HEK293 (cell line): ENCODE measurements around the gene UBE2Q1.

Source experiments
- CTCF ChIA-PET: fragments of 350-600 bp; formaldehyde crosslinking; extraction: SDS; loops from one replicate; lab custom pipeline; 2021; ENCODE audit warnings: antibody characterized with exemption; lab: Yijun Ruan, JAX
- POLR2A ChIA-PET: fragments of 300-600 bp; formaldehyde crosslinking; extraction: SDS; loops from one replicate; lab custom pipeline; 2020; ENCODE audit warnings: antibody characterized with exemption, inconsistent platforms; lab: Yijun Ruan, JAX
- H3K27ac ChIP-seq: fragments of 200-500 bp; sonication (Bioruptor generic); 2 replicates; pipeline ENCODE4 v1.5.1; 2014; ENCODE audit warnings: low read depth, low read length, control low read depth, inconsistent platforms; ENCODE audit errors: extremely low read depth
- H3K36me3 ChIP-seq, 2 experiments: fragments of 200-500 bp in 1 of 2; sonication (Bioruptor generic) in 1 of 2; 1 replicate in 1 of 2; 2 replicates in 1 of 2; pipeline ENCODE4 v1.5.1; 2014 to 2017; ENCODE audit warnings: inconsistent platforms in 2 of 2, low read length in 2 of 2; ENCODE audit not compliant: control insufficient read depth in 2 of 2, insufficient read depth in 1 of 2
- H3K4me1 ChIP-seq: fragments of 200-500 bp; sonication (Bioruptor generic); 2 replicates; pipeline ENCODE4 v1.5.1; 2014; ENCODE audit warnings: mild to moderate bottlenecking, low read length, inconsistent platforms; ENCODE audit not compliant: control insufficient read depth, insufficient read depth
- H3K4me3 ChIP-seq: 2 replicates; pipeline ENCODE4 v1.5.1; 2011; ENCODE audit warnings: low read depth, mild to moderate bottlenecking, control low read depth, low read length, moderate library complexity
- H3K9me3 ChIP-seq: fragments of 200-500 bp; sonication (Bioruptor generic); 2 replicates; pipeline ENCODE4 v1.5.1; 2014; ENCODE audit warnings: low read depth, low read length, inconsistent platforms; ENCODE audit not compliant: control insufficient read depth, insufficient read depth
- BCL11B ChIP-seq: fragments of 450-650 bp; formaldehyde crosslinking; IDR thresholded peaks from 2 replicates; pipeline ENCODE4 v1.5.1; 2016; ENCODE audit warnings: low read depth, missing biosample characterization, missing genetic modification characterization
- GLIS1 ChIP-seq: fragments of 450-650 bp; formaldehyde crosslinking; IDR thresholded peaks from 2 replicates; pipeline ENCODE4 v1.5.1; 2016; ENCODE audit warnings: missing biosample characterization, missing genetic modification characterization
- GLIS2 ChIP-seq: fragments of 450-650 bp; formaldehyde crosslinking; IDR thresholded peaks from 2 replicates; pipeline ENCODE4 v1.5.1; 2016; ENCODE audit warnings: missing biosample characterization, missing genetic modification characterization
- PRDM1 ChIP-seq: fragments of 450-650 bp; formaldehyde crosslinking; IDR thresholded peaks from 2 replicates; pipeline ENCODE4; 2016; ENCODE audit warnings: missing biosample characterization, missing genetic modification characterization
- SETDB1 ChIP-seq: IDR thresholded peaks from one replicate; pipeline ENCODE4 v1.6.1; 2017; ENCODE audit warnings: mild to moderate bottlenecking, low read length, moderate library complexity, mixed read lengths; ENCODE audit not compliant: insufficient read length
- ZBTB10 ChIP-seq: fragments of 450-650 bp; formaldehyde crosslinking; IDR thresholded peaks from 2 replicates; pipeline ENCODE4 v1.5.1; 2016; ENCODE audit warnings: missing biosample characterization, missing genetic modification characterization
- ZBTB7A ChIP-seq: fragments of 450-650 bp; formaldehyde crosslinking; IDR thresholded peaks from 2 replicates; pipeline ENCODE4 v1.5.1; 2016; ENCODE audit warnings: low read depth, missing biosample characterization, missing genetic modification characterization
- ZIC2 ChIP-seq: fragments of 450-650 bp; formaldehyde crosslinking; IDR thresholded peaks from 2 replicates; pipeline ENCODE4 v1.5.1; 2016; ENCODE audit warnings: missing biosample characterization, missing genetic modification characterization
- ZNF112 ChIP-seq: fragments of 450-650 bp; formaldehyde crosslinking; IDR thresholded peaks from 2 replicates; pipeline ENCODE4 v1.5.0; 2017; ENCODE audit warnings: missing biosample characterization, missing genetic modification characterization
- ZNF175 ChIP-seq: fragments of 450-650 bp; formaldehyde crosslinking; IDR thresholded peaks from 2 replicates; pipeline ENCODE4 v1.5.1; 2016; ENCODE audit warnings: missing biosample characterization, missing genetic modification characterization
- ZNF274 ChIP-seq, 2 experiments: fragments of 200-500 bp in 1 of 2; fragments of 450-650 bp in 1 of 2; sonication (Bioruptor generic) in 1 of 2; formaldehyde crosslinking in 1 of 2; IDR thresholded peaks; 2 replicates each; pipeline versions ENCODE4 v1.5.1 to v1.6.1; 2014 to 2016; ENCODE audit warnings: borderline replicate concordance in 1 of 2, inconsistent platforms in 1 of 2, low read length in 1 of 2, missing biosample characterization in 1 of 2, missing genetic modification characterization in 1 of 2
- ZNF280D ChIP-seq: fragments of 450-650 bp; formaldehyde crosslinking; IDR thresholded peaks from 2 replicates; pipeline ENCODE4 v1.5.1; 2016; ENCODE audit warnings: missing biosample characterization, missing genetic modification characterization
- ZNF350 ChIP-seq: fragments of 450-650 bp; formaldehyde crosslinking; IDR thresholded peaks from 2 replicates; pipeline ENCODE4 v1.5.0; 2017; ENCODE audit warnings: missing biosample characterization, mild to moderate bottlenecking, missing genetic modification characterization
- ZNF473 ChIP-seq: fragments of 450-650 bp; formaldehyde crosslinking; IDR thresholded peaks from 2 replicates; pipeline ENCODE4 v1.5.1; 2017; ENCODE audit warnings: missing biosample characterization, missing genetic modification characterization
- ZNF48 ChIP-seq: fragments of 450-650 bp; formaldehyde crosslinking; IDR thresholded peaks from 2 replicates; pipeline ENCODE4 v1.5.1; 2016; ENCODE audit warnings: missing biosample characterization, missing genetic modification characterization
- ZNF501 ChIP-seq: fragments of 450-650 bp; formaldehyde crosslinking; IDR thresholded peaks from 2 replicates; pipeline ENCODE4 v1.5.1; 2016; ENCODE audit warnings: missing biosample characterization, missing genetic modification characterization
- ZNF548 ChIP-seq: fragments of 450-650 bp; formaldehyde crosslinking; IDR thresholded peaks from 2 replicates; pipeline ENCODE4 v1.5.1; 2016; ENCODE audit warnings: missing biosample characterization, missing genetic modification characterization
- ZNF560 ChIP-seq: fragments of 450-650 bp; formaldehyde crosslinking; IDR thresholded peaks from 2 replicates; pipeline ENCODE4 v1.5.1; 2017; ENCODE audit warnings: missing biosample characterization, missing genetic modification characterization, borderline replicate concordance
- ZNF658 ChIP-seq: fragments of 450-650 bp; formaldehyde crosslinking; IDR thresholded peaks from 2 replicates; pipeline ENCODE4; 2016; ENCODE audit warnings: missing biosample characterization, missing genetic modification characterization
- ZNF747 ChIP-seq: fragments of 450-650 bp; formaldehyde crosslinking; IDR thresholded peaks from 2 replicates; pipeline ENCODE4 v1.5.1; 2016; ENCODE audit warnings: missing biosample characterization, missing genetic modification characterization
- ZNF76 ChIP-seq: fragments of 450-650 bp; formaldehyde crosslinking; IDR thresholded peaks from 2 replicates; pipeline ENCODE4; 2016; ENCODE audit warnings: low read depth, missing biosample characterization, missing genetic modification characterization, borderline replicate concordance
- ZNF768 ChIP-seq: fragments of 450-650 bp; formaldehyde crosslinking; IDR thresholded peaks from 2 replicates; pipeline ENCODE4 v1.5.1; 2018; ENCODE audit warnings: missing biosample characterization, mild to moderate bottlenecking, missing genetic modification characterization
- ZNF785 ChIP-seq: fragments of 450-650 bp; formaldehyde crosslinking; IDR thresholded peaks from 2 replicates; pipeline ENCODE4 v1.5.1; 2016; ENCODE audit warnings: missing biosample characterization, missing genetic modification characterization
- ZSCAN30 ChIP-seq: fragments of 450-650 bp; IDR thresholded peaks from 2 replicates; pipeline ENCODE4 v1.5.1; 2018; ENCODE audit warnings: missing biosample characterization, mild to moderate bottlenecking, missing genetic modification characterization, moderate library complexity

Gene UBE2Q1

GRCh38 chr1:154557939-154558719 lies at the start of gene UBE2Q1:
Gene UBE2Q1, minus strand, starts transcription at chr1:154558662. Its CDS starts 109 bp downstream, at chr1:154558553.
- peak within 1 kb of the TSS; percentile 73 for H3K27ac ChIP-seq
- peaks cover under 1 to 34% of the 10 kb centered on the region in 2 experiments; a peak in 1 of 3 replicates for H3K36me3 ChIP-seq
- H3K4me1 ChIP-seq = no peaks in the 10 kb centered on the region
- no peak for TF ChIP-seq ZNF175
- peak; percentile 47 for TF ChIP-seq GLIS2 (tag by site-specific recombination)
- TF ChIP-seq ZIC2 (tag by site-specific recombination) = peak; percentile 27; the same call in 1 of the 2 replicates
- peak; percentile 60 for TF ChIP-seq ZBTB10 (tag by site-specific recombination)
- no peaks in the 10 kb centered on the region for H3K9me3 ChIP-seq
- CTCF ChIA-PET = interaction anchor here (0.5 to 1.9 kb wide), 2 partner anchors 11 to 111 kb away, joined by 4 to 13 read pairs; no protein-coding TSS in a partner anchor
- POLR2A ChIA-PET = interaction anchor here (0.6 to 1.0 kb wide), 3 partner anchors 10 to 45 kb away, joined by 3 to 5 read pairs (median 3); partner anchors contain the start of gene CHRNB2
- peak within 1 kb of the TSS; percentile 81 for H3K4me3 ChIP-seq

GRCh38 chr1:154607609-154608396 lies 49.3 kb upstream of the UBE2Q1 start, which contains the start of gene ADAR:
Gene ADAR, minus strand, starts transcription at chr1:154608186. Its CDS starts 180 bp downstream, at chr1:154608006.
- ChIA-PET POLR2A (interaction anchor here (0.6 to 0.9 kb wide), 5 partner anchors 8 to 345 kb away, joined by 3 to 20 read pairs (median 3); no protein-coding TSS in a partner anchor), CTCF (interaction anchor here (1.3 kb wide), 1 partner anchor 20 kb away, joined by 3 read pairs; no protein-coding TSS in a partner anchor)
- Histone ChIP-seq H3K4me3 (peak within 1 kb of the TSS; percentile 58), H3K27ac (peak within 1 kb of the TSS; percentile 93), H3K4me1 (peaks cover 18% of the 10 kb centered on the region; the same call in 1 of the 2 replicates), H3K9me3 (no peaks in the 10 kb centered on the region), H3K36me3 (peaks cover 0 to 16% of the 10 kb centered on the region in 2 experiments; a peak in 1 of 3 replicates)
- TF ChIP-seq SETDB1 (no peak), PRDM1 (tag by site-specific recombination) (peak; percentile 37; the same call in 1 of the 2 replicates), ZNF473 (tag by site-specific recombination) (no peak), ZNF76 (tag by site-specific recombination) (peak; percentile 63), ZNF274 (IDR thresholded peaks at IDR 0.05; ENCODE audit: low read length) (no peak), ZNF274 (tag by site-specific recombination; IDR thresholded peaks at IDR 0.05; ENCODE audit: borderline replicate concordance) (no peak), ZNF280D (tag by site-specific recombination) (0 out of 2 replicates have a peak, but pooled peaks have one; percentile 7), ZNF768 (tag by site-specific recombination) (no peak), ZNF548 (tag by site-specific recombination) (no peak), ZBTB7A (tag by site-specific recombination) (no peak), BCL11B (no peak), ZNF747 (no peak), ZNF112 (no peak), ZNF501 (tag by site-specific recombination) (peak; percentile 31; the same call in 1 of the 2 replicates), ZNF350 (no peak), ZNF785 (no peak), ZNF560 (tag by site-specific recombination) (no peak), ZSCAN30 (peak; percentile 93), ZNF48 (tag by site-specific recombination) (no peak), ZNF658 (tag by site-specific recombination) (no peak), GLIS1 (no peak)
